Measurements from ENCODE around the gene GLI1.
"Not testable (repeated sequence)": the region's sequence is repeated elsewhere in the genome, so short reads cannot be mapped to it uniquely, and the experiment has no call there.

- not testable (repeated sequence) for TF ChIP-seq EZH2phosphoT487 (IDR thresholded peaks at IDR 0.05; ENCODE audit: low read depth); CTCF (IDR thresholded peaks at IDR 0.05; ENCODE audit: low read depth, low read length)
Measured at GRCh38 chr12:57495051-57495701, 35.6 kb downstream of the GLI1 start.
